ENCODE data around the gene CDK3. TPM values are rescaled to one million over a fixed set of nuclear protein-coding genes. Genes with fewer than 3 reads are reported as not detected.
A peak's percentile ranks its signal among the peaks of the same experiment; 100 is the strongest.

Gene CDK3
- total and polyA plus RNA-seq, 9 of the 15 experiments (the other 6 are each of a cell fraction or from before 2014, with no cell fraction given): 0.55 to 8.2 (median 4.7) TPM

DNA sequence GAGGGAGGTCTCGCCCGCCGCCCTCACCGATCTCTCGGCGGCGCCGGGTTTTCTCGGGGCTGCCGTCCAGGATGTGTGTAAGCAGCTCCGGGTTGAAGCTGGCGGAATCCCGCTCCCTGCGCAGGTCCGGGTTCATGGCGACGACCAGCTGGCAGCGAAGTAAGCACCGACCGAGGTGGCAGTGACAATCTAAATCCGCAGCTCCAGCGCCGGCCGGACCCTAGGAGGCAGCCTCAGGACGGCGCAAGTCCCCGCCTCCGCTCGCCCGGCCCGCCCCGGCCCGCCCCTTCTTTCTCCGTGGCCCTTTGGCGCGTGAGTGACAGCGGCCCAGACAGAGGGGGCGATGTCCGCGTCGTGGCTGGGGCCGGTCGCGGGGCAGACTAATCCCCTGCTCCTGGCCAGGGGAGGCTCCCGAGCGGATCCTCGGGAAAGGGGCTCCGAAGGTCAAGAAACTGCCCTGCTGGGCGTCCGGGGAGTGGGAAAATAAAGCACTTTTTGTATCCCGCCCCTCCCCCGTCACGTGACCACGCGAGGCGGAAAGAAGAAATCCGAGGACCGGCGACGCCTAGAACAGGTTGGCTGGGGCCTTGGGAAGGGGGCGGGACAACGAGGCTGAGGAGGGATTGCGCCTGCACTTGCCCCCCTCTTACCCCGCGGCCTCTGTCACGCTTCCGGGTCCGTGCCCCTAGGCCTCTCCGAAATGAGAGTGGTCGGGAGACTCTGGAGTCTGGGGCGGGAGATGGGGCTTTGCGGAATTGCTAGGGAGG is 21.5 kb upstream of the CDK3 start, which contains the start of the genes ACOX1 and TEN1 (continued):
- TF ChIP-seq, protein P1, sequence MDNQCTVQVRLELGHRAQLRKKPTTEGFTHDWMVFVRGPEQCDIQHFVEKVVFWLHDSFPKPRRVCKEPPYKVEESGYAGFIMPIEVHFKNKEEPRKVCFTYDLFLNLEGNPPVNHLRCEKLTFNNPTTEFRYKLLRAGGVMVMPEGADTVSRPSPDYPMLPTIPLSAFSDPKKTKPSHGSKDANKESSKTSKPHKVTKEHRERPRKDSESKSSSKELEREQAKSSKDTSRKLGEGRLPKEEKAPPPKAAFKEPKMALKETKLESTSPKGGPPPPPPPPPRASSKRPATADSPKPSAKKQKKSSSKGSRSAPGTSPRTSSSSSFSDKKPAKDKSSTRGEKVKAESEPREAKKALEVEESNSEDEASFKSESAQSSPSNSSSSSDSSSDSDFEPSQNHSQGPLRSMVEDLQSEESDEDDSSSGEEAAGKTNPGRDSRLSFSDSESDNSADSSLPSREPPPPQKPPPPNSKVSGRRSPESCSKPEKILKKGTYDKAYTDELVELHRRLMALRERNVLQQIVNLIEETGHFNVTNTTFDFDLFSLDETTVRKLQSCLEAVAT (IDR thresholded peaks at IDR 0.05): 0 out of 4 replicates have a peak, but pooled peaks of 1 of the 2 experiments have one; percentile 50
- TF ChIP-seq JUND (IDR thresholded peaks at IDR 0.05; ENCODE audit: borderline replicate concordance, low read depth, low read length): 0 out of 2 replicates have a peak, but pooled peaks have one; percentile 25
- no peak; the same call in 2 of the 3 replicates for TF ChIP-seq JUND (tag; IDR thresholded peaks at IDR 0.05; ENCODE audit: borderline replicate concordance, low read depth, low read length)
- TF ChIP-seq CEBPB (tag; IDR thresholded peaks at IDR 0.05): no peak
- TF ChIP-seq ZBTB7A (IDR thresholded peaks at IDR 0.05; ENCODE audit: borderline replicate concordance, control insufficient read depth, low read depth, low read length): peak; percentile 50; the same call in 1 of the 2 replicates
- no peak for TF ChIP-seq ZNF695 (CRISPR knock-in tag; IDR thresholded peaks at IDR 0.05)
- TF ChIP-seq ZNF174 (CRISPR knock-in tag; IDR thresholded peaks at IDR 0.05): no peak
- no peak for TF ChIP-seq ZC3H8 (IDR thresholded peaks at IDR 0.05)
- TF ChIP-seq TCF7L2 (IDR thresholded peaks at IDR 0.05; ENCODE audit: low read depth, low read length): no peak
- peak; percentile 90 for TF ChIP-seq EGR1 (conservative IDR thresholded peaks at IDR 0.05)
- TF ChIP-seq, protein P2, sequence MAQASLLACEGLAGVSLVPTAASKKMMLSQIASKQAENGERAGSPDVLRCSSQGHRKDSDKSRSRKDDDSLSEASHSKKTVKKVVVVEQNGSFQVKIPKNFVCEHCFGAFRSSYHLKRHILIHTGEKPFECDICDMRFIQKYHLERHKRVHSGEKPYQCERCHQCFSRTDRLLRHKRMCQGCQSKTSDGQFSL (CRISPR knock-in tag; IDR thresholded peaks at IDR 0.05): peak; percentile 63; the same call in 1 of the 2 replicates
- TF ChIP-seq, protein P2 (tag; IDR thresholded peaks at IDR 0.05): no peak
- peak; percentile 60 for TF ChIP-seq MGA (IDR thresholded peaks at IDR 0.05)

Measured in K562 (cell line).